ENCODE results near the gene MYADML2. TPM values are rescaled to one million over a fixed set of nuclear protein-coding genes. Genes with fewer than 3 reads are reported as not detected.
"Not testable (repeated sequence)": the region's sequence is repeated elsewhere in the genome, so short reads cannot be mapped to it uniquely, and the experiment has no call there.

MYADML2 gene
- total and polyA plus RNA-seq, 7 donors: 0.47 to 95.8 (median 11.0) TPM

DNA sequence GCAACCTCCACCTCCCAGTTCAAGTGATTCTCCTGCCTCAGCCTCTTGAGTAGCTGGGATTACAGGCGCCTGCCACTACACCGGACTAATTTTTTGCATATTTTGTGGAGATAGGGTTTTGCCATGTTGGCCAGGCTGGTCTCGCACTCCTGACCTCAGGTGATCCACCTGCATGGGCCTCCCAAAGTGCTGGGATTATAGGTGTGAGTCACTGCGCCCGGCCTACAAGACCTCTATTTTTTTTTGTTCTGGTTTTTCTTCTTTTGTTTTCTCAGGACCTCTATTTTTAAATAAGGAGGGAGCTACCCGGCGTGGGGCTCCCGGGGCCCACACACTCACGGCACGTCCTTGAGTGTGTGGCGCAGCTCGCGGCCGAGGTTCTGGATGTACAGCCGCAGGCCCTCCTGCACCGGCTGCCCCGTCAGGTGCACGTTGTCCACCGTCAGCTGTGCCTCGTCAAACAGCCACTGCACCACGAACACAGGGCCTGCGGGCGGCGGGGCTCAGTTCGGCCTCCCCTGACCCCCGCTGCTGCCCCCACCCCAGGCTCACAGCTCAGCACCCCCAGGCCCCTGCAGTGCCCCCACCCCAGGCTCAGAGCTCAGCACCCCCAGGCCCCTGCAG lies 8.1 kb upstream of the MYADML2 start:
- peaks cover 0 to 11% (median under 1%) of the 10 kb centered on the region in 3 donors for H3K27me3 ChIP-seq (ENCODE audit: insufficient read depth in 3 of 3, low read length in 2 of 3)
- ATAC-seq: no peak
- WGBS, 3 donors: 91 to 92% (median 92%) methylated on average over 24 to 26 of the region's 26 CpGs
- DNase-seq: no peak
- intact Hi-C loops (cut with DNase I): no loop called here
- H3K36me3 ChIP-seq (ENCODE audit: insufficient read depth in 1 of 2, low read depth in 1 of 2): no peaks in the 10 kb centered on the region
- H3K27ac ChIP-seq: no peak overlapping the region
- peaks cover 12% of the 10 kb centered on the region for H3K4me1 ChIP-seq
- H3K9me3 ChIP-seq: no peaks in the 10 kb centered on the region
- no peak overlapping the region for H3K4me3 ChIP-seq
- no peak for TF ChIP-seq CTCF (IDR thresholded peaks at IDR 0.05)

DNA sequence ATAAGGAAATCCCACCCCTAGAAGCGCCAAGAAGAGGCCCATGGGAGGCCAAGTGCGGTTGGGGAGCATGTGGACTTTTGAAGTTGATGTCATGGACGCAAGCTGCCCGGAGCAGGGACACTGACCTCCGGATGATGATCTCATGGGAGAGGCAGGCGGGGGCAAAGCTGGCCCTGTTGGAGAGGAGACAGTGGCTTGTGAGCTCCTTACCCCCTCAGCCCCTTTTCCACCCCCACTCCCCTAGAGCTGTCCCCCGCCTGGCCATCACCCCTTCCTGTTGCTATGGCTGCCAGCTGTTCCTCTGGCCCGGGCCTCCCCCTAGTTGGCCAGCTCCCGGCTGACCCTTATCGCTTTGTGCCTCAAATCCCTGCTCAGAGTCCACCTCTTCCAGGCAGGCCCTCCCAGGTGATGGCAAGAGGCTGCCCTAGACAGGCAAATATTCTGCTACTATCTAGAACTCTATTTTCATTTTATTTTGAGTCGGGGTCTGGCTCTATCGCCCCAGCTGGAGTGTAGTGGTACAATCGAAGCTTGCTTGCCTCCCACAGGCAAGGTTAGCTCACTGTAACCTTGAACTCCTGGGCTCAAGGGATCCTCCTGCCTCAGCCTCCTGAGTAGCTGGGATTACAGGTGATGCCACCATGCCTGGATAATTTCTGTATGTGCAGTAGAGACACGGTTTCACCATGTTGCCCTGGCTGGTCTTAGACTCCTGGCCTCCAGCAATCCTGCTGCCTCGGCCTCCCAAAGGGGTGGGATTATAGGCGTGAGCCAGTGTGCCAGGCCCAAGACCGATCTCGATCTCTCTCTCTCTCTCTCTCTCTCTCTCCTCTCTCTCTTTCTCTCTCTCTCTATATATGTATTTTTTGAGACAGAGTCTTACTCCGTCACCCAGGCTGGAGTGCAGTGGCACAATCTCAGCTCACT lies 7.4 kb upstream of the MYADML2 start:
- Histone ChIP-seq H3K27me3 (ENCODE audit: insufficient read depth in 3 of 3, low read length in 2 of 3) (peaks cover 0 to 6% (median 0%) of the 10 kb centered on the region in 3 donors), H3K9me3 (no peaks in the 10 kb centered on the region), H3K27ac (no peak overlapping the region), H3K36me3 (ENCODE audit: insufficient read depth in 1 of 2, low read depth in 1 of 2) (no peaks in the 10 kb centered on the region), H3K4me3 (no peak overlapping the region), H3K4me1 (peaks cover 7% of the 10 kb centered on the region)
- no peak for DNase-seq
- no peak for TF ChIP-seq CTCF (IDR thresholded peaks at IDR 0.05)
- ATAC-seq: no peak
- intact Hi-C loops (cut with DNase I): no loop called here
- 73 to 74% (median 74%) methylated on average over 18 to 19 of the region's 19 CpGs for WGBS, 3 donors

DNA sequence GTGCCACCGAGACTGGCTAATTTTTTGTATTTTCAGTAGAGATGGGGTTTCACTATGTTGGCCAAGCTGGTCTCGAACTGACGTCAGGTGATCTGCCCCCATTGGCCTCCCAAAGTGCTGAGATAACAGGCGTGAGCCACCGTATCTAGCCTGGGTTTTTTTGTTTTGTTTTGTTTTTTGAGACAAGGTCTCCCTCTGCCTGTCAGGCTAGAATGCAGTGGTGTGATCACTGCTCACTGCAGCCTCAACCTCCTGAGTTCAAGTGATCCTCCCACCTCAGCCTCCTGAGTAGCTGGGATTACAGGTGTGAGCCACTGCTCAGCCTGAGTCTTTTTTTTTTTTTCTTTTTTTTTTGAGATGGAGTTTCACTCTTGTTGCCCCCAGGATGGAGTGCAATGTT lies 6.4 kb upstream of the MYADML2 start:
- DNase-seq; intact Hi-C loops (cut with DNase I); H3K36me3 ChIP-seq (ENCODE audit: insufficient read depth in 1 of 2, low read depth in 1 of 2); H3K9me3 ChIP-seq; H3K4me3 ChIP-seq; H3K27ac ChIP-seq; H3K27me3 ChIP-seq (ENCODE audit: insufficient read depth in 3 of 3, low read length in 2 of 3); H3K4me1 ChIP-seq: not testable (repeated sequence)
- WGBS, 3 donors: 72 to 81% (median 73%) methylated on average over 5 of the region's 5 CpGs
- peak in 1 of 4 donors; percentile 55 for ATAC-seq

GRCh38 chr17:81952792-81953228 lies 5.8 kb upstream of the MYADML2 start:
- ATAC-seq: no peak
- H3K4me3 ChIP-seq: no peak overlapping the region
- H3K9me3 ChIP-seq: no peaks in the 10 kb centered on the region
- H3K27me3 ChIP-seq (ENCODE audit: insufficient read depth in 3 of 3, low read length in 2 of 3): no peaks in the 10 kb centered on the region
- no peak overlapping the region for H3K27ac ChIP-seq
- H3K36me3 ChIP-seq (ENCODE audit: insufficient read depth in 1 of 2, low read depth in 1 of 2): no peaks in the 10 kb centered on the region
- no peak for TF ChIP-seq CTCF (IDR thresholded peaks at IDR 0.05)
- no peak for DNase-seq
- 65 to 72% (median 67%) methylated on average over 13 to 16 of the region's 16 CpGs for WGBS, 3 donors
- intact Hi-C loops (cut with DNase I): no loop called here
- no peaks in the 10 kb centered on the region for H3K4me1 ChIP-seq
